GM12865 (cell line): ENCODE results near the gene TMCC1.
"Not testable (repeated sequence)": the region's sequence is repeated elsewhere in the genome, so short reads cannot be mapped to it uniquely, and the experiment has no call there.

ENCODE experiments used
- DNase-seq: peaks from one replicate; pipeline ENCODE4 v3.0.0; 2010; ENCODE audit warnings: low read depth
- H3K4me3 ChIP-seq: 2 replicates; pipeline ENCODE4 v1.5.1; 2011; ENCODE audit warnings: mild to moderate bottlenecking, low read depth, low read length, control low read depth
- TF ChIP-seq, protein P1 (sequence below): IDR thresholded peaks from 2 replicates; pipeline ENCODE4 v1.5.1; 2011; ENCODE audit warnings: low read length, control low read depth, low read depth, inconsistent platforms; ENCODE audit not compliant: insufficient read depth; ENCODE audit errors: missing control alignments

TMCC1 gene

GRCh38 chr3:129614927-129615363, 278.6 kb downstream of the TMCC1 start:
- H3K4me3 ChIP-seq = no peak overlapping the region
- TF ChIP-seq, protein P1, sequence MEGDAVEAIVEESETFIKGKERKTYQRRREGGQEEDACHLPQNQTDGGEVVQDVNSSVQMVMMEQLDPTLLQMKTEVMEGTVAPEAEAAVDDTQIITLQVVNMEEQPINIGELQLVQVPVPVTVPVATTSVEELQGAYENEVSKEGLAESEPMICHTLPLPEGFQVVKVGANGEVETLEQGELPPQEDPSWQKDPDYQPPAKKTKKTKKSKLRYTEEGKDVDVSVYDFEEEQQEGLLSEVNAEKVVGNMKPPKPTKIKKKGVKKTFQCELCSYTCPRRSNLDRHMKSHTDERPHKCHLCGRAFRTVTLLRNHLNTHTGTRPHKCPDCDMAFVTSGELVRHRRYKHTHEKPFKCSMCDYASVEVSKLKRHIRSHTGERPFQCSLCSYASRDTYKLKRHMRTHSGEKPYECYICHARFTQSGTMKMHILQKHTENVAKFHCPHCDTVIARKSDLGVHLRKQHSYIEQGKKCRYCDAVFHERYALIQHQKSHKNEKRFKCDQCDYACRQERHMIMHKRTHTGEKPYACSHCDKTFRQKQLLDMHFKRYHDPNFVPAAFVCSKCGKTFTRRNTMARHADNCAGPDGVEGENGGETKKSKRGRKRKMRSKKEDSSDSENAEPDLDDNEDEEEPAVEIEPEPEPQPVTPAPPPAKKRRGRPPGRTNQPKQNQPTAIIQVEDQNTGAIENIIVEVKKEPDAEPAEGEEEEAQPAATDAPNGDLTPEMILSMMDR = no peak
- DNase-seq = no peak

DNA sequence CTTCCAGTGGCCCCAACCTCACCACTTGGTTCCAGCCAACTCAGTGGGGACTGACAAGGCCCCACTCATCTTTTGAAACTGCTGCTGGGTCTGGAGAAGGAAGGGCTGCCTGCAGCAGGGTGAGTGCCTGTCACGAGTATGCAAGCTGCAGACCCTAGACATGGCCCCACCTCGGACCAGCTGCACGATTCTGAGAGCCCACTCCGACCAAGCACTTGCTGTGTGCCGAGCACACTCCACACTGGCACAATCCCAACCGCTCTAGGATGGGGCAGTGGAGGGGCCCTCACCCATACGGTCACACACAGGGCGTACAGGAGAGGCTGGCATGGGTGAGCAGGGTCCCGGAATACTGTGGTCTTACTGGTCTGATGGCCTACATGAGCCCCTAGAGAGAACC, 279.1 kb downstream of the TMCC1 start:
- DNase-seq = no peak
- TF ChIP-seq, protein P1 = no peak
- no peak overlapping the region for H3K4me3 ChIP-seq

GRCh38 chr3:129613367-129613740, 280.2 kb downstream of the TMCC1 start:
- H3K4me3 ChIP-seq = no peak overlapping the region
- no peak for DNase-seq
- TF ChIP-seq, protein P1 = no peak

GRCh38 chr3:129612534-129613366, 280.8 kb downstream of the TMCC1 start:
- DNase-seq = no peak
- TF ChIP-seq, protein P1 = no peak
- no peak overlapping the region for H3K4me3 ChIP-seq

- TF ChIP-seq, protein P1 = no peak
- no peak for DNase-seq
- no peak overlapping the region for H3K4me3 ChIP-seq
Measured at GRCh38 chr3:129611812-129612533, 281.5 kb downstream of the TMCC1 start.

- DNase-seq = no peak
- TF ChIP-seq, protein P1 = no peak
- H3K4me3 ChIP-seq = no peak overlapping the region
Measured at GRCh38 chr3:129611446-129611800, 282.1 kb downstream of the TMCC1 start.

GRCh38 chr3:129610794-129611445, 282.6 kb downstream of the TMCC1 start:
- DNase-seq, H3K4me3 ChIP-seq: not testable (repeated sequence)
